RWPE2 (cell line): ENCODE data around the gene FMOD.
A peak's percentile ranks its signal among the peaks of the same experiment; 100 is the strongest.

Experiments used
- ATAC-seq: fragments of 200-7000 bp; cut with Tn5 transposase; 3 replicates; pipeline ENCODE4 v1.9.1; 2021; ENCODE audit warnings: low read depth
- DNase-seq: peaks from one replicate; pipeline ENCODE4 v3.0.0-alpha.2; 2020; ENCODE audit warnings: low spot score
- H3K27ac ChIP-seq: fragments of 450-650 bp; 2 replicates; pipeline ENCODE4 v1.5.1; 2017; ENCODE audit warnings: mild to moderate bottlenecking; ENCODE audit not compliant: poor library complexity, severe bottlenecking
- H3K27me3 ChIP-seq: fragments of 250-450 bp; sonication (Bioruptor Pico); 2 replicates; pipeline ENCODE4 v1.5.1; 2021; ENCODE audit warnings: mild to moderate bottlenecking, moderate library complexity; ENCODE audit not compliant: insufficient read depth, poor library complexity, severe bottlenecking
- H3K36me3 ChIP-seq: fragments of 250-450 bp; sonication (Bioruptor Pico); 2 replicates; pipeline ENCODE4 v1.5.1; 2020; ENCODE audit warnings: low read depth, mild to moderate bottlenecking, moderate library complexity
- H3K4me1 ChIP-seq: fragments of 250-450 bp; sonication (Bioruptor Pico); 2 replicates; pipeline ENCODE4 v1.5.1; 2021; ENCODE audit warnings: mild to moderate bottlenecking, moderate library complexity; ENCODE audit not compliant: insufficient read depth, poor library complexity, severe bottlenecking
- H3K4me3 ChIP-seq: fragments of 250-450 bp; sonication (Bioruptor Pico); 2 replicates; pipeline ENCODE4 v1.5.1; 2021; ENCODE audit warnings: mild to moderate bottlenecking, moderate library complexity; ENCODE audit not compliant: severe bottlenecking
- H3K9me3 ChIP-seq: fragments of 250-450 bp; sonication (Bioruptor Pico); 2 replicates; pipeline ENCODE4 v1.5.1; 2021; ENCODE audit warnings: mild to moderate bottlenecking, moderate library complexity; ENCODE audit not compliant: severe bottlenecking
- CTCF ChIP-seq: fragments of 450-650 bp; IDR thresholded peaks from one replicate; pipeline ENCODE4 v1.5.1; 2017; ENCODE audit warnings: mild to moderate bottlenecking, moderate library complexity; ENCODE audit not compliant: poor library complexity, severe bottlenecking

The FMOD gene

GRCh38 chr1:203327684-203328457, 23.1 kb downstream of the FMOD start:
- H3K4me3 ChIP-seq, result peak overlapping the region; percentile 41
- ATAC-seq, result peak; percentile 24
- peak; percentile 36 for TF ChIP-seq CTCF
- no peaks in the 10 kb centered on the region for H3K9me3 ChIP-seq
- peaks cover 5% of the 10 kb centered on the region for H3K4me1 ChIP-seq
- DNase-seq, result peak; percentile 68
- peak overlapping the region; percentile 34 for H3K27ac ChIP-seq
- no peaks in the 10 kb centered on the region for H3K27me3 ChIP-seq
- no peaks in the 10 kb centered on the region for H3K36me3 ChIP-seq

GRCh38 chr1:203326830-203327683, 23.9 kb downstream of the FMOD start:
- Histone ChIP-seq H3K4me3 (peak overlapping the region; percentile 41), H3K4me1 (peaks cover 5% of the 10 kb centered on the region), H3K27me3 (no peaks in the 10 kb centered on the region), H3K27ac (peak overlapping the region; percentile 34), H3K36me3 (no peaks in the 10 kb centered on the region), H3K9me3 (no peaks in the 10 kb centered on the region)
- ATAC-seq (peak; percentile 90), DNase-seq (peak; percentile 81)
- TF ChIP-seq CTCF, result no peak

GRCh38 chr1:203325418-203326091, 25.4 kb downstream of the FMOD start:
- no peak overlapping the region for H3K4me3 ChIP-seq
- H3K36me3 ChIP-seq, result no peaks in the 10 kb centered on the region
- H3K9me3 ChIP-seq, result no peaks in the 10 kb centered on the region
- no peaks in the 10 kb centered on the region for H3K27me3 ChIP-seq
- DNase-seq, result no peak
- no peak for ATAC-seq
- peaks cover 5% of the 10 kb centered on the region for H3K4me1 ChIP-seq
- H3K27ac ChIP-seq, result no peak overlapping the region
- no peak for TF ChIP-seq CTCF

GRCh38 chr1:203325026-203325417, 25.9 kb downstream of the FMOD start:
- H3K36me3 ChIP-seq, result no peaks in the 10 kb centered on the region
- peaks cover 5% of the 10 kb centered on the region for H3K4me1 ChIP-seq
- no peak for TF ChIP-seq CTCF
- H3K4me3 ChIP-seq, result no peak overlapping the region
- no peak overlapping the region for H3K27ac ChIP-seq
- no peaks in the 10 kb centered on the region for H3K27me3 ChIP-seq
- no peaks in the 10 kb centered on the region for H3K9me3 ChIP-seq
- DNase-seq (no peak), ATAC-seq (no peak)
